Kidney tubule cell (primary cell): ENCODE results near the gene RAD9A.
"Not testable (repeated sequence)": the region's sequence is repeated elsewhere in the genome, so short reads cannot be mapped to it uniquely, and the experiment has no call there.

Experiments used
- DNase-seq: peaks from one replicate; pipeline ENCODE4 v3.0.0-alpha.2; 2018; ENCODE audit warnings: low spot score

RAD9A gene

DNA sequence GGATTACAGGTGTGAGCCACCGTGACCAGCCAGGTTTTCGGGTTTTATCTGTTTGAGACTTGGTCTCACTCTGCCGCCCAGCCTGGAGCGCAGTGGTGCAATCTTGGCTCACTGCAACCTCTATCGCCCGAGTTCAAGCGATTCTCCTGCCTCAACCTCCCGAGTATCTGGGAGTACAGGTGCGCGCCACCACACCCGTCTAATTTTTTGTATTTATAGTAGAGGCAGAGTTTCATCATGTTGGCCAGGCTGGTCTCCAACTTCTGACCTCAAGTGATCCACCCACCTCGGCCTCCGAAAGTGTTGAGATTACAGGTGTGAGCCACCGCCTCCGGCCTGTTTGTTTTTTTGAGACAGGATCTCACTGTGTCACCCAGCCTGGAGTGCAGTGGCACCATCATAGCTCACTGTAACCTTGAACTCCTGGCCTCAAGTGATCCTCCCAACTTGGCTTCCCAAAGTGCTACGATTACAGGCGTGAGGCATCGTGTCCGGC is 35.6 kb downstream of the RAD9A start:
- not testable (repeated sequence) for DNase-seq

GRCh38 chr11:67428052-67429001 is 36.5 kb downstream of the RAD9A start, which contains the start of gene RPS6KB2:
Gene RPS6KB2 (plus strand): TSS chr11:67428494. CDS start chr11:67428546, 52 bp downstream.
- DNase-seq, result peak; percentile 96

GRCh38 chr11:67429038-67429668 is 37.4 kb downstream of the RAD9A start:
- no peak for DNase-seq

DNA sequence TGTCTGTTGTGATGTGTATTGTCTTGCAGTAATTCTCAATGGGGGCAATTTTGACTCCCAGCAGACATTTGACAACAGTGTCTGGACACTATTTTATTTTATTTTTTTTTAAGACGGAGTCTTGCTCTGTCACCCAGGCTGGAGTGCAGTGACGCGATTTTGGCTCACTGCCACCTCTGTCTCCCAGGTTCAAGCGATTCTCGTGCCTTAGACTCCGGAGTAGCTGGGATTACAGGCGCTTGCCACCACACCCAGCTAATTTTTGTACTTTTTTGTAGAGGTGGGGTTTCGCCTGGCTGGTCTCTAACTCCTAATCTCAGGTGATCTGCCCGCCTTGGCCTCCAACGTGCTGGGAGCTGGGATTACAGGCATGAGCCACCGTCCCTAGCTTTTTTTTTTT is 37.9 kb downstream of the RAD9A start:
- DNase-seq, result no peak

GRCh38 chr11:67431346-67432249 is 39.8 kb downstream of the RAD9A start:
- no peak for DNase-seq

DNA sequence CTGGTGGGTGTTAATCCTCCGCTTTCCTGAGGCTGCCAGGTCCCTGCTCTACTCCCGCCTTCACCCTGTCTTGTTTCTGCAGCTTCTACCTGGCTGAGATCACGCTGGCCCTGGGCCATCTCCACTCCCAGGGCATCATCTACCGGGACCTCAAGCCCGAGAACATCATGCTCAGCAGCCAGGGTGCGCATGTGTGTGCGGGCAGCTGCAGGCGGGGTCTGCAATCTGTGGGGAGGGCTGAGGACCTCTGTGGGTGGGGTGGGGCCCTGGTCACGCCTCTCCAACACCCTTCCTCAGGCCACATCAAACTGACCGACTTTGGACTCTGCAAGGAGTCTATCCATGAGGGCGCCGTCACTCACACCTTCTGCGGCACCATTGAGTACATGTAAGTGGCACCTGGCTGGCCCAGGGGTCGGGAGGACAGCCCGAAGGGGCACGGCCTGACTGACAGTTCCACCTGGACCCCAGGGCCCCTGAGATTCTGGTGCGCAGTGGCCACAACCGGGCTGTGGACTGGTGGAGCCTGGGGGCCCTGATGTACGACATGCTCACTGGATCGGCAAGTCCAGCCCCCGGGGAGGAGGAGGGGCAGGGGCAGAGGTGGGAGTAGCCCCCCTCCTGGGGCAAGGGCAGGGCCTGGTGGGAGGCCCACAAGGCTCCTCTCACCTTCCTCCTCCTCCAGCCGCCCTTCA is 41.0 kb downstream of the RAD9A start:
- DNase-seq, result no peak

GRCh38 chr11:67433536-67434394 is 42.0 kb downstream of the RAD9A start:
- no peak for DNase-seq

DNA sequence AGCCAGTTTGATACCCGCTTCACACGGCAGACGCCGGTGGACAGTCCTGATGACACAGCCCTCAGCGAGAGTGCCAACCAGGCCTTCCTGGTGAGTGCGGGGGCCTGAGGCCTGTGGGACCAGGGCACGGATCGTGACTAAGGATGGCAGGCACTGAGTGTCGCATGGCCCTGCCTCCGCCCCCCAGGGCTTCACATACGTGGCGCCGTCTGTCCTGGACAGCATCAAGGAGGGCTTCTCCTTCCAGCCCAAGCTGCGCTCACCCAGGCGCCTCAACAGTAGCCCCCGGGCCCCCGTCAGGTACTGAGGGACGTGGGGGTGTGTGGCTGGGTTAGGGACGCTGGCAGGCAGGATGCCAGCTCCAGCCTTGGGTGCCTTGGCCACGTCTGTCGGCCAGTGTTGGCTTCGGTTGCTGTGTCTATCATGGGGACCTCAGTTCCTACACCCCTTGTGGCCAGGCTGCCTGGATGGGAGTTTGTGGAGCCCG is 42.7 kb downstream of the RAD9A start:
- DNase-seq, result no peak

- no peak for DNase-seq
Measured at GRCh38 chr11:67435031-67435726, 43.4 kb downstream of the RAD9A start.

DNA sequence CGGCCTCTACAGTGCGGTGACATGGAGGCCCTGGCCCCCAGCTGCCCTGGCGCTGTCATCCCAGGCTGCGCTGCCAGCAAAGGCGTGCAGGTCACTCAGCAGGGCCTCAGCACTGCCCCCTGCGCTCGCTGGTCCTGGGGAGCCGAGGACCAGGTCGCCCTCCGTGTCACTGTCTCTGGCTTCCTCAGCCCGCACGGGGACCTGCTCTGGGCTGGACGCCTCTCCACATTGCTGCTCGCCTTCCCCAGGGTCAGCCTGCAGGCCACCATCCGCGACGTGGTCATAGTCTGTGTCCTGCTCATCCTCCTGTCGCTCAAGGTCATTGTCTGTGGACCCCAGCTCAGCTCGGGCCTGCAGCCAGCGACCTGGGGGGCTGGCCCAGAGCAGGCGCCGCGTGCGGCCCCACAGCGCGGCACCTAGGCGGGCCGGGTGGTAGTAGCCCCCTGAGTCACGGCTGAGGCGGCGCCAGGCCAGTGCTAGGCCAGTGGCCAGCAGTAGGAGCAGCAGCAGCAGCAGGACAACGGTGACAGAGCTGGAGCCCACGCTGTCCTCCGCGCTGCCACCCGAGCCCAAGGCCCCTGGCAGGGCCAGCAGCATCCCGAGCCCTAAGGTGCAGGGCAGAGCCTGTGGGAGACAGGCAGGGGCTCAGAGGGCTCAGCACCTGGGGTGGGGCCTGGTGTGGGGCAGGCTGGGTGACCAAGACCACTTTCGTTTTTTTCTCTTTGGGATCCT is 44.1 kb downstream of the RAD9A start:
- DNase-seq, result no peak

DNA sequence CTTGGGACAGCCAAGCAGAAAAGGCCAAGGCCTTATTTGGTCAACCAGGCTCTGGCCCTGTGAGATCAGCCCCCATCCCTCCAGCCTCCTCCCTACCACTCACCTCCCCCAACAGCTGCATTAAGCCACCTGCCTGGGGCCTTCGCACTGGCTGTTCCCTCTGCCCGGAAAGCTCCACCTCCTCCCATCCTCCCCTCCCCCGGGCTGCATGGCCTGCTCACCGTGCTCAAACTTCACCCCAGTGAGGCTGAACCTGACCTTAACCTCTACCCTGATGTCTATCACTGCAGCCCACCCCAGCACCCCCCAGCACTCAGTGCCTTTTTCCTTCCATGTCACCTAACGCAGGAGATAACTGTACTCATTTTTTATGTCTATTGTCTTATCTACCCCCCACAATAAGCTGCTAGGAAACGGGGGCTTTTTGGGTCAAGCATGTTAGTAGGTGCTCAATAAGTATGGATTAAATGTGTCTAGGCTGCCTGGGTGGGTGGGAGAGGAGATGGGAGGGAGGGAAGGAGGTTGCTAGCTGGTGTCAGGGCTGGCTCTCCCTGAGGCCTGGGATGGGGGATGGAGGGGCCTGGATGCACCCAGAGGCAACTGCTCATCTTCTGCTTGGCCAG is 44.8 kb downstream of the RAD9A start:
- DNase-seq, result no peak

DNA sequence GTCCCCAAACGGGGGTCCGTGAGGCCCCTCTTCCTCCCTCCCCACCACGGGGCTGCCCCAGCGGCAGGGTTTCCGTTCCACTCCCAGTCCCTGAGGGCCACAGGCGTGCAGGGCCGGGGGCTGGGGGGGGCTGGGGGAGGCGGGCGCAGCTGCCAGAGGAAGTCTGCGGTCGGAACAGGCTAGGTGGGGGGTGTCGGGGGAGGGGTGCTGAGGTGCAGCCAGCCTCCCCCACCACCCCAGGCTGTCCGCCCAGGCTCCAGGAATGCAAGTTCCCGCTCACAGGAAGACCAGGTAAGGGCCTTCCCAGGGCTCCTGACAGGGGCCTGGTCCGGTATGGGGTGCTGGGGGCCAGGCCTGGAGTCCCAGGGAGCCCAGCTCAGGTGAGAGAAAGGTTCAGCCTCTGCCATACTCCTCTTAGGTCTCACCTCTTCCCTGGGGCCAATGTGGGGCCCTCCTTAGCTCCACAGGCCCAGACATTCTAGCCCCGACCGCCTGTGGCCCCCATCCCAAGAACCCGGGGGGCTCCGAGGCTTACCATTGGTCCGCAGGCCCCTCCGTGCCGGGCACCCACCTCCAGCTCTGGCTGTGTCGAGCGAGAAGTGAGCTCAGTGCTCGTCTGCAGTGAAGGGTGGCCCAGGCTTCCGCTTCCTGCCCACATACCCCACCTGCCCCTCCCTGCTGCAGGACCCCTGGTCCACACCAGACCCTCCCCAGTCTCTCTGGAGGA is 45.5 kb downstream of the RAD9A start, which contains the start of gene PTPRCAP:
PTPRCAP (minus strand) TSS at position 601 of the 727 bp plus-strand sequence; CDS start at position 538, 63 bp downstream.
- DNase-seq, result no peak

GRCh38 chr11:67437809-67438157 is 46.0 kb downstream of the RAD9A start:
- DNase-seq, result no peak

DNA sequence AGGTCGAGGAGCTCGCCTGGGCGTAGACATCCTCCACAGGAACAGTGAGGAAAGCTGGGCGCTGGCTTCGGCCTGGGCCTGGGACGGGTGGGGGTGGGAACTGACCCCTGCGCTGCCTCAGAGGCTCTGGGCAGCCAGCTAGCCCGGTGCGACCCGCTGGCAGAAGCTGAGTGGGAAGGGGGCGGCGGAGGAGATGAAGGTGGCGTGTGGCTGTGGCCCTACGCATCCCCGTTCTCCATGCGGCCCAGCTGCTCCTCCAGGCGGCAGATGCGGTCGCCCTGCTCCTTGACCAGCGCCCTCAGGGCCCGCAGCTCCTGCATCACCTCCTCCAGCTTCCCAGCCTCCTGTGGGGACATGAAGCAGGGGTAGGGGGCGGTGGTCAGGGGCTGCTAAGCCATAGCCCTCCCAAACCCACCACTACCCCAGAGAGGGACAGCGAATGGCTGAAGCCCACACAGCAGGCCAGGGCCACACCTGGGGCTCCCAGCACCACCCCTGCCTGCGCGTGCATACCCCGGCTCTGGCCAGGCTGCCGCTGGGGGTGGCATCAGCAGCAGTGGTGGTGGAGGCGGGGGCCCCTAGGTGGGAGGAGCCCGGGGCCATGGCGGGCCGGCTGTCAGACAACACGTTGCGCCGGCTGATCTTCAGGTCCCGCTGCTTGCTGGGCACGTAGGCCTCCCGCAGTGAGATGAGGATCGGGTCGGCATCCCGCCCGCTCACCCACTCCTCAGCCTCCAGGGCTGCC is 46.5 kb downstream of the RAD9A start:
- DNase-seq, result no peak

DNA sequence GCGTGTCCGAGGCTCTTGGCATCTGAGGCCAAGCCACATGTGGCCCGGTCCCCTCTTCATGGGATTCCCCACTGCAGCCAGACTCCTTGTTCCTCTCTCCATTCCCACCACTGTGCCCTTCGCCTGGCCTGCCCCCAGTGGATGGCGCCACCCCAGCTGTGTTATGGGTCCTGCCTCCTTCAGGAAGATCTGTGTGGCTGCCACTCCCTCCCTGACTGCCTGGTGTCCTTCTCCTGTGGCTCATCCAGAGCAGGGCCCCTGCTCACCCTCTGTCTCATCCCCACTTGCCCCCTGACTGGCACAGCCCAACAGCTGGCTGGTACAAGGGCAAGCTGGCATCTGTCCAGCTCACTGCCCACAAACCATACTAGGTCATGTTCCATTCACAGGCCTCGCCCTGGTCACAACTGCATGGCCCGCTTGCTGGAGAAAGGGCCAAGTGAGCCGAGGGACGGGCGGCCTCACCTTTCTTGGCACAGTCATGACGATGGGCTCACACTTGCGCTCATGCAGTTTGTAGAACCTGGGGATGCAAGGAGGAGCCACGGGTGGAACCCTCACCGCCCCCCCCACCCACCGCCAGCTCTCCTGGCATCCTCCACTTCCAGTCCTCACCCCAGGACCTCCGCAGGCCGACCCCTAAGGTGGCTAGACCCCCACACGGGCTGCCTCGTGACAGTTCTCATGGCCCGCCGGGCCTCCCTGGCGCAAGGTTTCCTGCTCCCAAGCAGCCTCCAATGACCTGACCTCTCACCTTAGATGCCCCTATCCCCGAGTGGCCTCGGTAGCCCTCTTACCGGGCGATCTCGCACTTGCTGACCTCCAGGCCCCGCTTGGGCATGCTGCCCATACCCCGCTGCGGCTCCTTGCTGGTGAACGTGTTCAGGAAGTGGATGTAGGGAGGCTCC is 47.8 kb downstream of the RAD9A start:
- peak; percentile 43 for DNase-seq
